COLO668 (cell line): Measurements from ENCODE around the gene COX17.
"Not testable (repeated sequence)": the region's sequence is repeated elsewhere in the genome, so short reads cannot be mapped to it uniquely, and the experiment has no call there.

ENCODE experiments used
- DNase-seq: peaks from one replicate; lab custom pipeline; 2025; ENCODE audit not compliant: unreplicated experiment; lab: John Stamatoyannopoulos, UW

COX17 gene

GRCh38 chr3:119676771-119677640 is at the start of gene COX17:
TSS of gene COX17 (minus strand) at chr3:119677406. CDS start at chr3:119677310, 96 bp downstream.
- DNase-seq: peak; percentile 92

- no peak for DNase-seq
Observed at GRCh38 chr3:119726909-119727308, 49.7 kb upstream of the COX17 start.

GRCh38 chr3:119723022-119723421 is 45.8 kb upstream of the COX17 start:
- DNase-seq: no peak

GRCh38 chr3:119717520-119717919 is 40.3 kb upstream of the COX17 start:
- no peak for DNase-seq

- no peak for DNase-seq
Observed at GRCh38 chr3:119716998-119717397, 39.8 kb upstream of the COX17 start.

- no peak for DNase-seq
Observed at GRCh38 chr3:119715105-119715504, 37.9 kb upstream of the COX17 start.

- no peak for DNase-seq
Observed at GRCh38 chr3:119703820-119704531, 26.8 kb upstream of the COX17 start.

GRCh38 chr3:119702530-119703527 is 25.6 kb upstream of the COX17 start, which contains the start of gene CFAP91:
TSS of gene CFAP91 (plus strand) at chr3:119703022. CDS start at chr3:119703099, 77 bp downstream.
- DNase-seq: peak; percentile 90

GRCh38 chr3:119700920-119701734 is 23.9 kb upstream of the COX17 start:
- no peak for DNase-seq

GRCh38 chr3:119700269-119700919 is 23.2 kb upstream of the COX17 start:
- no peak for DNase-seq

GRCh38 chr3:119697394-119697793 is 20.2 kb upstream of the COX17 start:
- peak; percentile 3 for DNase-seq

- no peak for DNase-seq
Observed at GRCh38 chr3:119695480-119695879, 18.3 kb upstream of the COX17 start.

- DNase-seq: no peak
Observed at GRCh38 chr3:119690043-119690656, 12.9 kb upstream of the COX17 start.

GRCh38 chr3:119683421-119683820 is 6.2 kb upstream of the COX17 start:
- DNase-seq: no peak

GRCh38 chr3:119681279-119681678 is 4.1 kb upstream of the COX17 start:
- DNase-seq: no peak

GRCh38 chr3:119679874-119680273 is 2.7 kb upstream of the COX17 start:
- DNase-seq: no peak

- DNase-seq: not testable (repeated sequence)
Observed at GRCh38 chr3:119678209-119678608, 1.0 kb upstream of the COX17 start.

GRCh38 chr3:119677641-119677934 is 382 bp upstream of the COX17 start:
- DNase-seq: no peak

GRCh38 chr3:119676020-119676419 is 1.2 kb downstream of the COX17 start:
- DNase-seq: no peak
